Breast epithelium (tissue), 4 donors: Measurements from ENCODE around the gene PIAS1. TPM values are rescaled to one million over a fixed set of nuclear protein-coding genes. Genes with fewer than 3 reads are reported as not detected.

Experiments used
- DNase-seq, 2 donors: peaks; one replicate each; pipeline ENCODE4 v3.0.0-alpha.2; 2019; ENCODE audit warnings: low spot score in 2 of 2
- H3K27ac ChIP-seq, 2 donors: fragments of 200-600 bp; sonication (generic) in 1 of 2; one replicate each; pipeline ENCODE4 v1.5.1; 2016 to 2019; ENCODE audit warnings: mild to moderate bottlenecking in 1 of 2
- H3K27me3 ChIP-seq, 2 donors: fragments of 200-600 bp; sonication (generic) in 1 of 2; one replicate each; pipeline versions ENCODE4 v1.5.1 to v1.6.0; 2017 to 2019; ENCODE audit warnings: control low read depth in 1 of 2, mild to moderate bottlenecking in 1 of 2
- H3K36me3 ChIP-seq: fragments of 200-600 bp; one replicate; pipeline ENCODE4 v1.5.1; 2019
- H3K4me1 ChIP-seq, 2 donors: fragments of 200-600 bp; sonication (generic); one replicate each; pipeline ENCODE4 v1.5.1; 2016 to 2019; ENCODE audit warnings: control low read depth in 1 of 2
- H3K4me3 ChIP-seq, 3 donors: fragments of 200-600 bp; sonication (generic); 1 replicate in 2 of 3; 2 replicates in 1 of 3; pipeline ENCODE4 v1.5.1; 2016 to 2019; ENCODE audit warnings: mild to moderate bottlenecking in 3 of 3, moderate library complexity in 2 of 3
- H3K9me3 ChIP-seq, 2 donors: fragments of 200-600 bp; sonication (generic) in 1 of 2; one replicate each; pipeline ENCODE4 v1.5.1; 2016 to 2019; ENCODE audit warnings: control low read depth in 1 of 2
- POLR2A ChIP-seq: fragments of 450-650 bp; IDR thresholded peaks from one replicate; pipeline ENCODE4 v1.6.1; 2016; ENCODE audit warnings: antibody characterized with exemption, mild to moderate bottlenecking, moderate library complexity
- POLR2AphosphoS5 ChIP-seq, 3 donors: sonication (generic); formaldehyde crosslinking; IDR thresholded peaks; one replicate each; pipeline ENCODE4 v1.6.1; 2017; ENCODE audit warnings: antibody characterized with exemption in 3 of 3
- intact Hi-C: fragments of 100-400 bp; cut with DNase I; formaldehyde crosslinking; loops from one replicate; pipeline ENCODE4 v1.15.1; 2023; ENCODE audit warnings: low total_unique reads
- total RNA-seq, 3 donors: library from RNA; depleted of rRNA; stranded (reverse); fragments of >200 nt; gene quantifications; one replicate each; pipeline ENCODE4 v1.1.0, GENCODE V29; 2016
- TF ChIP-seq, protein P1 (sequence below), 3 donors: fragments of 450-650 bp; IDR thresholded peaks; one replicate each; pipeline ENCODE4 v1.5.1; 2016 to 2017; ENCODE audit warnings: antibody characterized with exemption in 3 of 3, mild to moderate bottlenecking in 3 of 3, moderate library complexity in 3 of 3

Gene PIAS1
- total RNA-seq, 3 donors from 2014 or later, result 43.9 to 77.4 (median 57.1) TPM

DNA sequence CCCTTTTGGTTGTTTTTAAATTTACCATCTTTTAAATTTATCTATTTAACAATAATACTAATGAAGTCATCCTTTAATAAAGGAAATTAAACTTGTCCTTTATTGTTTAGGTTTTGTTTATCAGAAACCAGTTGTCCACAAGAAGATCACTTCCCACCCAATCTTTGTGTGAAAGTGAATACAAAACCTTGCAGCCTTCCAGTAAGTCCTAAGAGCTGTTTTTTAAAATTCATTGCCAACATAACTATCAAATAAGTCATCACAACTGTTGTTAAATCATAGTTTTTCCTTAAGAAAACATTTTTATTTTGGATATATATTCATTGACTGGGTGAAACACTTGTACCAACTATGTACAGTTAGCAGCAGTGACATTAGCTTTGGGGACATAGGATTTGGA is 91.6 kb downstream of the PIAS1 start:
- H3K9me3 ChIP-seq, result no peaks in the 10 kb centered on the region
- no peaks in the 10 kb centered on the region for H3K4me1 ChIP-seq
- no peak for DNase-seq
- H3K27me3 ChIP-seq, result no peaks in the 10 kb centered on the region
- no peak overlapping the region for H3K4me3 ChIP-seq
- no peaks in the 10 kb centered on the region for H3K36me3 ChIP-seq
- TF ChIP-seq, protein P1, sequence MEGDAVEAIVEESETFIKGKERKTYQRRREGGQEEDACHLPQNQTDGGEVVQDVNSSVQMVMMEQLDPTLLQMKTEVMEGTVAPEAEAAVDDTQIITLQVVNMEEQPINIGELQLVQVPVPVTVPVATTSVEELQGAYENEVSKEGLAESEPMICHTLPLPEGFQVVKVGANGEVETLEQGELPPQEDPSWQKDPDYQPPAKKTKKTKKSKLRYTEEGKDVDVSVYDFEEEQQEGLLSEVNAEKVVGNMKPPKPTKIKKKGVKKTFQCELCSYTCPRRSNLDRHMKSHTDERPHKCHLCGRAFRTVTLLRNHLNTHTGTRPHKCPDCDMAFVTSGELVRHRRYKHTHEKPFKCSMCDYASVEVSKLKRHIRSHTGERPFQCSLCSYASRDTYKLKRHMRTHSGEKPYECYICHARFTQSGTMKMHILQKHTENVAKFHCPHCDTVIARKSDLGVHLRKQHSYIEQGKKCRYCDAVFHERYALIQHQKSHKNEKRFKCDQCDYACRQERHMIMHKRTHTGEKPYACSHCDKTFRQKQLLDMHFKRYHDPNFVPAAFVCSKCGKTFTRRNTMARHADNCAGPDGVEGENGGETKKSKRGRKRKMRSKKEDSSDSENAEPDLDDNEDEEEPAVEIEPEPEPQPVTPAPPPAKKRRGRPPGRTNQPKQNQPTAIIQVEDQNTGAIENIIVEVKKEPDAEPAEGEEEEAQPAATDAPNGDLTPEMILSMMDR (IDR thresholded peaks at IDR 0.05), result no peak
- TF ChIP-seq POLR2AphosphoS5 (IDR thresholded peaks at IDR 0.05) (no peak), POLR2A (no peak)
- intact Hi-C loops, result no loop called here
- no peak overlapping the region for H3K27ac ChIP-seq

DNA sequence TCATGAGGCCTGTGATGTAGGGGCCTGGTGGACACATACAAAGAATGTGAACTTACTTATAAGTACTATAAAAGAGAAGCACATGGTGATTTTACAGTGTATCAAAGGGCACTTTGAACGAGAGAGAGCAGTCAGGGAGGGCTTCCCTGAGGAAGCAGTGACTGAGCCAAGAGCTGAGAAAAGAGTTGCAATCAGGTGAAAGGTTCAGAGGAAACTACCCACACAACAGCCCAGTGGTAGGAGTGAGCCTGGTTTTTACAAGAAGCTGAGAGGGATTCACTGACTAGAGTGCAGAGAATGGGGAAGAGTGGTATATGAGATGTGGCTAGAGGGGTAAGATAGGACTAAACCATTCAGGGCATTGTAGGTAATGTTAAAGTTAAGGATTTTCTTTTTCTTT is 93.9 kb downstream of the PIAS1 start:
- intact Hi-C loops, result no loop called here
- Histone ChIP-seq H3K4me3 (no peak overlapping the region), H3K4me1 (no peaks in the 10 kb centered on the region), H3K27me3 (no peaks in the 10 kb centered on the region), H3K27ac (no peak overlapping the region), H3K36me3 (no peaks in the 10 kb centered on the region), H3K9me3 (no peaks in the 10 kb centered on the region)
- TF ChIP-seq, protein P1 (IDR thresholded peaks at IDR 0.05), result no peak
- TF ChIP-seq POLR2AphosphoS5 (IDR thresholded peaks at IDR 0.05), result no peak
- TF ChIP-seq POLR2A, result no peak
- no peak for DNase-seq

DNA sequence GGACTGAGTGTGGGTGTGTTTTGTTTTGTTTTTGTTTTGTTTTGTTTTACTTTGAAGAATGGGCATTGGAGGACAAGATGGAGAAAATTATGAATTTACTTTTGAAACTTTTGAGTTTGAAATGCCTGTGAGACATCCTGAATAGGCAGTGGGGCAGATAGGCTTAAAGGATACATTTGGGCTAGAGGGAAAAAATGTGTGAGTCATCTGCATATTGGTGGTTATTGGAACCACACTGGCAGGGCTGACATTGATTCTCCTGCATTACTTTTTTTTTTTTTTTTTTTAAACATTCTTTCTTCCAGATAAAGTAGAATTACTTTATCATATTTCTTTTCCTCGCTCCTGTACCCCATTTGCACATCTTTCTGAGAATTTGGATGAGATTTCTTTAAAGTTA is 94.9 kb downstream of the PIAS1 start:
- TF ChIP-seq POLR2A (no peak), POLR2AphosphoS5 (IDR thresholded peaks at IDR 0.05) (no peak)
- TF ChIP-seq, protein P1 (IDR thresholded peaks at IDR 0.05), result no peak
- no peaks in the 10 kb centered on the region for H3K9me3 ChIP-seq
- intact Hi-C loops, result no loop called here

DNA sequence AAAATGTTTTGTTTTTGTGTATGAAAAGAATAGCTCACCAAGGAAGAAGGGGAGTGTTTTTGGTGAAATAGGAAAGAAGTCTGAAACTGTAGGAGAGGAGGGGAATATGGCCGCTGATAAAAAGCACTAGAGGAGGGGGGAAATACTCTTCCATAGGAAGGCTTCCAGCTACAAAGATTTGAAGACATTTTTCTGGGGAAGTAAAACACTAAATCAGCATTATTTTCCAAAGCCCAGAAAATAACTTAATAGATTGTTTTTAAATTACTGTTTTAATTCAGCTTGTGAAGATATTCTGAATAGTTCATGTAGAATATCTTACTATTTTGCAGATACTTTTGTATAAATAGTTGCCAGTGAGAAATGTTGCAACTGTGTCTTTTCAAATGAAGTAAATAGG is 96.1 kb downstream of the PIAS1 start:
- H3K4me1 ChIP-seq, result no peaks in the 10 kb centered on the region

More for the DNA sequence above, 94.9 kb downstream of the PIAS1 start:
- no peak for DNase-seq
- Histone ChIP-seq H3K4me1 (no peaks in the 10 kb centered on the region), H3K36me3 (no peaks in the 10 kb centered on the region), H3K27ac (no peak overlapping the region), H3K27me3 (no peaks in the 10 kb centered on the region), H3K4me3 (no peak overlapping the region)

DNA sequence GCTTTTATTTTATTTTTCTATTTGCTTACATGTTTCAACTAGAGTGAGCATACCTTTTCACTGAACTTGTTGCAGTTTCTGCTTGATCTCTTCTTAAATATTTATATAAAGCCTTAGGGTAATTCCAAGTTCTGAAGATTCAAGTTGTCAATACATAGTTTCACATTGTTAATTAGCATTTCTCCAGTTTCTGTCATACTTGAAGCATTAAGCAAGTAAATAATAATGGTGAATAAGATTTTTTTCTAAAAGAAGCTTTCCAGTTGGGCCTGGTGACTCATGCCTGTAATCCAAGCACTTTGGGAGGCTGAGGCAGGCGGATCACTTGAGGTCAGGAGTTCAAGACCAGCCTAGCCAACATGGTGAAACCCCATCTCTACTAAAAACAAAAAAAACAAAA is 97.2 kb downstream of the PIAS1 start:
- intact Hi-C loops, result loop anchor here (5.0 to 10.0 kb wide), 2 partner anchors 286 to 819 kb away; no protein-coding TSS in a partner anchor
- no peak for DNase-seq
- no peak for TF ChIP-seq POLR2A
- TF ChIP-seq POLR2AphosphoS5 (IDR thresholded peaks at IDR 0.05), result no peak
- TF ChIP-seq, protein P1 (IDR thresholded peaks at IDR 0.05), result no peak
- Histone ChIP-seq H3K27ac (no peak overlapping the region), H3K4me1 (no peaks in the 10 kb centered on the region), H3K9me3 (no peaks in the 10 kb centered on the region), H3K27me3 (no peaks in the 10 kb centered on the region), H3K4me3 (no peak overlapping the region), H3K36me3 (no peaks in the 10 kb centered on the region)

More for the DNA sequence above, 96.1 kb downstream of the PIAS1 start:
- Histone ChIP-seq H3K27me3 (no peaks in the 10 kb centered on the region), H3K4me3 (no peak overlapping the region), H3K36me3 (no peaks in the 10 kb centered on the region), H3K27ac (no peak overlapping the region), H3K9me3 (no peaks in the 10 kb centered on the region)
- no peak for DNase-seq
- TF ChIP-seq POLR2A (no peak), POLR2AphosphoS5 (IDR thresholded peaks at IDR 0.05) (no peak)
- TF ChIP-seq, protein P1 (IDR thresholded peaks at IDR 0.05), result no peak
- intact Hi-C loops, result loop anchor here (5.0 to 10.0 kb wide), 2 partner anchors 285 to 818 kb away; no protein-coding TSS in a partner anchor
